HG03460 (cell line): ENCODE data around the gene CYB5A.

Experiments
- ATAC-seq: cut with Tn5 transposase; IDR thresholded peaks from one replicate; pipeline ENCODE4 v1.9.1; 2021; ENCODE audit not compliant: unreplicated experiment

Gene CYB5A

DNA sequence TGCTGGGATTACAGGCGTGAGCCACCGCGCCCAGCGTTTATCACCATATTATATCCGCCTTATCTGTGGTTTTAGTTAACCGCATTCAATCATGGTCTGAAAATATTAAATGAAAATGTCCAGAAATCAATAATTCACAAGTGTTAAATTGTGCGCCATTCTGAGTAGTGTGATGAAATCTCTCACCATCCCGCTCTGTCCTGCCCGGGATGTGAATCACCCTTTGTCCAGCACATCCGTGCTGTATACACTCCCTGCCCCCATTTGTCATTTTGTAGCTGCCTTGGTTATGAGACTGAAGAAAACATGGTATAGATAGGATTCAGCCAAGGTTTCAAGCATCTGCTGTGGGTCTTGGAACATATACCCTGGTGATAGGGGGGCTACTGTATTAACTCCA lies 72.7 kb downstream of the CYB5A start:
- no peak for ATAC-seq

DNA sequence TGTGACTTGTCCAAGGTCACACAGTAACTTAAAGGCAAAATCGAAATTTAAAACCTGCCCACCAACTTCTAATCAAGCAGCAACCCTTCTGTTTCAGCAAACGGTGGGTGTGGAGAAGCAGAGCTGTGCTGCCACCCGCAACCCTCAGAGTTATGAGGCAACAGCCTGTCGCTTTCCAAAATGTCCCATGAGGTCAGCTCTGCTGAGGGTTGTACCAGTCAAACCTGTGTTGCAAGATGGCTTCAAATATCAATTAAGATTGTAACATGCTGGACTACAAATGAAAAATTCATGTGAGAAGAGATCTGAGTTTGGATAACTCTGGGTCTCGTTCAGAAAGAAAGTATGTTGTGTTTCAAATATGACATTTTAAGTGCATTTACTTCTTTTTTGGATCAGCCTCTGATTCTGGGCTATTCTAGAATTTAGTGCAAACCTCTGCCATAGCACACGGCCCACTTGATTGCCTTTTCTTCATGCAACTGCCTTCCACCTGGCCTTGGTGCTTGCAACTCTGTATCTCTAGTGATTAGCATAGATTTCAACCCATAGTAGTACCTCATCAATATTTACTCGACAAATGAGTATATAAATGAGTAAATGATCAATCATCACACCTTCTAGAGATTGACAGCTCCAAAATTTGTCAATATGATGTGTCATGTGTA lies 74.2 kb downstream of the CYB5A start:
- ATAC-seq = no peak

DNA sequence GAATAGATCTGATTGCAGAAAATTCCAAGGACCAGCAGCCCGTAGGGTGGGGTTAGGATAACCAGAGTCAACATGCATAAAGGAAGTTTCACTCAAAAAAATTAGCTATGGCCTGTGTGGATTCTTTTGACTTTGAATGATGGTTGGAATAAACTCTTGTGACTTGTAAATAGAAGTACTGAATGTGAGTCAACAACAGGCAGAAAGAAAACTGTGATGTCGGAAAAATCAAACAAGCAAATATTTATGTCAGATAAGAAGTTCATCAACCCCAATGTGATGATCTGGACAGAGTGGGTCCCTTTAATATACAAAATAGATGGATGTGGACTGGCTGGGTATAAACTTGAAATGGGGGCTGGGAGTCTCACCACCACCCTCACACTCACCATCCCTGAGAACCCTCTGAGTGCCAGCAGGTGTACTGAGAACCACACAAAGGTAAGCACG lies 75.1 kb downstream of the CYB5A start:
- no peak for ATAC-seq

DNA sequence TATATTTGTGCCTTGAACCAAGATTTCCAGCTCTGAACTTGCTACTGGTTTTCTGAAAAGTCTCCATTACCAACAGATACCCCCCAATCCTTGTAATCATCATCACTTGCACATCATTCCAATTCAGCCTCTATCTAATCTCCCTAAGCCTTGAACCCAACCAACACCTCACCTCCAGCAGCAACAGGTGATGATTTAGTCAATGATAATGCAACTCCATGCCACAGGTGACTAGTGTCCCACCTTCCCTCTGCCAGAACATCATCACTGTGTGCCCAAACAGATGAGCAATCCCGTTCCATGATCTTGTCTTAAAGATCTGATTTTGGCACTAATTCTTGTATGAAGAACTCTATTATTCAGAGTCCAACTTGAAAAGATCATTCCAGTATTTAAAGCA lies 75.9 kb downstream of the CYB5A start:
- no peak for ATAC-seq

DNA sequence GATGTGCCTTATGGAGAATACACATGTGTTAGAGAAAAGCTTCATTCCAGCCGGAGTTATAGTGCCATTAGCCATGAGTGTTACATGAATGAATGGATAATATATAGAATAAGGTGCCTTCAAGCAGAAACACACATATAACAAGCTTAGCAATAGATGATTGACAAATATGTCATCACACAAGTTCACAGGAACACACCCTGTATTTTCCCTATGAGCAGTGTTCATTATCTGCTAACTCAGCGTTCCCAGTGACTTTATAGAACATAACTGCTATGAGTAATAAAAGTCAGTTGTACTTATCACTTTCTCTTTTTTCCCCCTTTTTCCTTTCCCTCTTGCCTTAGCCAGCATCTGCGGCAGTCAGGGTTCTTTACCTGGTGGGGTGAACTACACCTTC lies 78.3 kb downstream of the CYB5A start:
- no peak for ATAC-seq

DNA sequence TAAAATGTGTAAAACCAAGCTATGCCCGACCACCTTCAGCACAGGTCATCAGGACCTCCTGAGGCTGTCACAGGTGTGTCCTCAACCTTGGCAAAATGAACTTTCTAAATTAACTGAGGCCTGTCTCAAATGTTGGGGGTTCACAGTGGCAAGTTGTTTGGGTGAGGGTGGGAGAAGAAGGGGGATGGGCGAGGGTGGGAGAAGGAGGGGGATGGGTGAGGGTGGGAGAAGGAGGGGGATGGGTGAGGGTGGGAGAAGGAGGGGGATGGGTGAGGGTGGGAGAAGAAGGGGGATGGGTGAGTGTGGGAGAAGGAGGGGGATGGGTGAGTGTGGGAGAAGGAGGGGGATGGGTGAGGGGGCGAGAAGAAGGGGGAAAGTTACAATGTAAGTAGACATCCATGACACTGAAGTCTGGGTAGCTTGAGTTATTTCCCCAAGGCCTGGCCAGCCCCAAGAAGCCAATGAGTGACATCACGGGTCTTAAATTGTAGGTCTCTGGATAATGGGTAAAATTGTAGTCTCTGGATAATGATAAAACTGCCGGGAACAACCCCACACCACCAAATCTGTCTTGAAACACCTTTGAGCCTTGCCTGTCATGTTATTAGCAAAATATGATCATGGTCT lies 87.1 kb downstream of the CYB5A start:
- ATAC-seq = no peak

DNA sequence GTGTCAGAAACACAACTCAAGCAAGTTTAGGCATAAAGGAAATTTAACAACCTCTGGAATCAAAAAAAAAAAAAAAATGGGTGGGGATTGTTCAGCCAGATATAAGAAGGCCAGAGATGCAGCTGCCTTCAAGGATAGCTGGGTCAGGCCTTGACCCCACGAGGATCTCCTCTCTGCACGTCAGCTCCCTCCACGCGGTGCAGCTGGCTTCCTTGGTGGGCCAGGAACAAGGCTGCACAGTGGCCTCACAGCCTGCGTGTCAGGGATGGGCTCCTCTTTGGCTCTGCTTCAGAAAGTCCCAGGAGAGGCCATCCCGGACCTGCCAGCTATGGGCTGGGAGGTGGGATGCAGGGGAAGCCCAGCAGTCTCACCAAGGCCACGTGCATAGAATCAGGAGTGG lies 88.0 kb downstream of the CYB5A start:
- ATAC-seq = no peak
